HG03095 (cell line): ENCODE data around the gene DAB2IP.

Source experiments
- ATAC-seq: cut with Tn5 transposase; IDR thresholded peaks from one replicate; pipeline ENCODE4 v1.9.1; 2021; ENCODE audit warnings: moderate library complexity; ENCODE audit not compliant: unreplicated experiment

DAB2IP gene

DNA sequence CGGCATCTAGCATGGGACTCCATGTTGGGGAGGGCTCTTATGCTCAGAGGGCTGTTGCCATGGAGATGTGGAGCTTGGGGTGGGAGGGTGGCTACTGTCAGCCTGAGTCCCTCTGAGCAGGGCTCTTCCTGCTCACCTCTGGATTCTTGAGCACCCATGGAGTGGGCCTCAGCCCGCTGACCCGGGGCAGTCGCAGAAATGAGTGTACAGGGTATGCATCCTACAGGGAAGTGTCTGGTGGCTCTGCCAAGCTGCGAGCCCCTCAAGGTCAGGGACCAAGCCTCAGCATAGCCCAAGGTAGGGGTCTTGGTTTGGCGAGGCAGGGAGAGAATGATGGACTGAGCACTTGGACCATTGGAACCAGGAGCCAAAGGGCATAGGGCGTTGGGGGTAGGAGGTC is 104.1 kb downstream of the DAB2IP start:
- no peak for ATAC-seq

- ATAC-seq = no peak
Measured at GRCh38 chr9:121756474-121757280, 105.2 kb downstream of the DAB2IP start.

- ATAC-seq = no peak
Measured at GRCh38 chr9:121757281-121757585, 105.8 kb downstream of the DAB2IP start.

DNA sequence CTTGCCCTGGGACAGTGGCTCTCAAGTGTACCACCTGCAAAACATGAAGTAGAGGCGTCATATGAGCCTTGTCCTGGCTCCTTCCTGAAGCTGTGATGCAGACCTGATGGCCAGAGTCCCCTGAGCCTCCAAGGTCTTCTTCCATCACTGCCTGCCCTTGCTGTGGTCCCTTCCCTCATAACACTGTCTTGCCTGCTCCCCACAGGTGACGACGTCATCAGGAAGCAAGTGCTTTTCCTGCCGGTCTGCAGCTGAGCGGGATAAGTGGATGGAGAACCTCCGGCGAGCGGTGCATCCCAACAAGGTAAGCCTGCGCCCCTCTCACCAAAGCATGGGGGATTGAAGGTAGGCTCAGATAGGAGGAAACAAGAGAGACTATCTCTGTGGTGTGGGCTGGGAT is 107.3 kb downstream of the DAB2IP start:
- no peak for ATAC-seq

- ATAC-seq = no peak
Measured at GRCh38 chr9:121759996-121760395, 108.6 kb downstream of the DAB2IP start.

GRCh38 chr9:121760571-121760970 is 109.1 kb downstream of the DAB2IP start:
- ATAC-seq = no peak

GRCh38 chr9:121763131-121763530 is 111.7 kb downstream of the DAB2IP start:
- ATAC-seq = no peak

DNA sequence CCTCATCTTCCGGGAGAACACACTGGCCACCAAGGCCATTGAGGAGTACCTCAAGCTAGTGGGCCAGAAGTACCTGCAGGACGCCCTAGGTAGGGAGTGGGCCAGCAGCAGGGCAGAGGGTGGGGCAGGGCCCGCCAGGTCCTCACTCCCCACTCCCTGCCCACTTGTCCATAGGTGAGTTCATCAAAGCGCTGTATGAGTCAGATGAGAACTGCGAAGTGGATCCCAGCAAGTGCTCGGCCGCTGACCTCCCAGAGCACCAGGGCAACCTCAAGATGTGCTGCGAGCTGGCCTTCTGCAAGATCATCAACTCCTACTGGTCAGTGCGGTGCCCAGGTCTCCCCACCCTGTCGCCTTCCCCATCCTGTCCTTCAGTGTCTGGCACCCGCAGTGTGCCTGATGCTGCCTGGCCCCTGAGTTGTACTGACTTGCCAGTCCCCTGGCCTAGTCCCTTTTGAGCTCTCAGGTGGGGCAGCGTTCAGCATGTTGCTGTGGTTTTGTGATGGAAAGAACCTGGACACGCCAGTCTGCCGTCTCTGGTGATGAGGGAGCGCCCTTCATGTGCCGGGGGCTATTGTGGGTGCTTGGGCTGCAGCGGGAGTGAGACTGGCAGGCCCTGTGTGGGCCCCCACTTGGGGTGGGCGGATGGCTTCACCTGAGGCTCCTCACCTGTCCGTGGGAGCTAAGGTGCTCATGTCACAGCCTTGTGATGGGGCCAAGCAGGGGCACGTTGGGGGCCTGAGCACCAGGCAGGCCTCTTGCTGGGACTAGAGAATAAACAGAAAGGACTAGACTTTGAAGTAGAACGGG is 112.3 kb downstream of the DAB2IP start:
- no peak for ATAC-seq

DNA sequence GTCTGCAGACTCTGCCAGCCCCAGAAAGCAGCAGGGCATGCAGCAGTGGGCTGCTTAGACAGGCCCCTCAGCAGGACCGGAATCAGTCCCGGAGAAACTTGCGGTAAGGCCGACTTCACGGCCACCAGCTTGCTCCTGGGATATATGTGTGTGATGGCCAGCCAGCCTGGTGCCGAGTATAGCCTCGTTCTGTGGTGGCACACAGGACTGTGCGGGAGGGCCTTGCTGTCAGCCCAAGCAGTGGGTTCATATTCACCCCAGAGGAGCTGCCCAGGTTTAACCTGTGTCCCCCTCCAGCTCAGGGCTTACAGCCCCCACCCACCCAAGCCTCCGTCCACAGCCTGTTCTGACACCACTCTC is 112.9 kb downstream of the DAB2IP start:
- ATAC-seq = no peak

DNA sequence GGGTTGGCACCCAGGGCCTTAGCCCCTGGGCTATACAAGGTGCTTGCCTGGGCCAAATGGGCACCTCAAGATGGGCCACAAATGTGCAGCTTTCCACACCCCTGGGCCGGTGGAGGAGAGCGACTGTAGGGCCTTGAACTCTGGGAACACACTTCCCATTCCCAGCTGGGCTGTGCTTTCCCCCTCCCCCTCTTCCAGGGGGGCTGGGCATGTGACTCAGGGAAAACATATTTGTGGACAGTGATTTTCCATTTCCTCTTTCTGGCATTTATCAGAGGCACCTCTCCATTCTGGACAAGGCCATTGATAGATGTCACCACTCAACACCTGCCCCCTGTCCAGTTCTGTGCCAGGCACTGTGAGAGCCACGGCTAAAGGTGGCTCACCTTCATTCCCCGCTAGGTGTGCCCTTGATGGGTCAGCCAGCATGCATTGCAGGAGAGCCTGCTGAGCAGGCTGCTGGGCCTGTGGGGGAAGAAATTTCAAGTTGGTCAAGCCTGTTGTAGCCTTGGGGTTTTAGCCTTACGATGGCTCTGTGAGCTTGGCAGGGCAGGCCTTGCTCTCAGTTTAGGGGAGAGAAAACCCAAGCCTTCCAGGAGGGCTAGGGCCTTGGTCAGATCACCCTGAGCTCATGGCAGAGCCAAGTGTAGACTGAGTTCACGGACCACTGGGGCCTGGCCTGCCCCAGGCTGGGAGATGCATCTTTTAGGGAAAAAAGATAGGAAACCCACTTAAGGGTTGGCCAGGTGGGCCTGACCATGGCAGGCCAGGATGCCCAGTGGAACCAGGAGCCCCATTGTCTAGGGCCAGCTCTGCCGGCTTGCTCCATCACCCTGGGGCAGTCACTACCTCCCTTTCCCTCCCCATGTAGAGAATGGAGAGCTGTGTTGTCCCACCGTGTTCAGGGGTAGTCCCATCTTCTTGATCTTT is 113.9 kb downstream of the DAB2IP start:
- ATAC-seq = no peak

- no peak for ATAC-seq
Measured at GRCh38 chr9:121766081-121766683, 114.7 kb downstream of the DAB2IP start.

- ATAC-seq = no peak
Measured at GRCh38 chr9:121767171-121767769, 115.8 kb downstream of the DAB2IP start.

DNA sequence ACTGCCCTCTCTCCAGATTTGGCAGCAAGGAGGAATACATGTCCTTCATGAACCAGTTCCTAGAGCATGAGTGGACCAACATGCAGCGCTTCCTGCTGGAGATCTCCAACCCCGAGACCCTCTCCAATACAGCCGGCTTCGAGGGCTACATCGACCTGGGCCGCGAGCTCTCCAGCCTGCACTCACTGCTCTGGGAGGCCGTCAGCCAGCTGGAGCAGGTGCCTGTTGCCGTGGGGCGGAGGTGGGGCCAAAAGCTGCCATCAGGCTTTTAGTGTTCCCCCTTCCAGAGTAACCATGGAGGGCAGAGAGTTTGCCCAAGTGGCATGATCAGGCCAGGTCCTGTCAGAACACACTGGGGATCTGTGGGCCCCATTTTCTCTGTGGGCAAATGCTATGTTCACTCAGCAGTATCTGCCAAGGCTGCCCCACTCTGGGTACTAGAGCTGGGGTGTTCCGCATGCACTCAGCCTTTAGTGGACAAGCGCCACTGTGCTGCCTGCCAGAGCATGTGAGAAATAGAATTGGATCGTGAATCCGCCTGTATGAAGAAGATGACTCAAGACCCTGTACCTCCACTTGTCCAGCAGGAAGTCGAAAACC is 117.1 kb downstream of the DAB2IP start:
- ATAC-seq = no peak

GRCh38 chr9:121769939-121770338 is 118.5 kb downstream of the DAB2IP start:
- no peak for ATAC-seq

GRCh38 chr9:121770415-121771273 is 119.2 kb downstream of the DAB2IP start:
- no peak for ATAC-seq

- no peak for ATAC-seq
Measured at GRCh38 chr9:121771418-121771817, 120.0 kb downstream of the DAB2IP start.

DNA sequence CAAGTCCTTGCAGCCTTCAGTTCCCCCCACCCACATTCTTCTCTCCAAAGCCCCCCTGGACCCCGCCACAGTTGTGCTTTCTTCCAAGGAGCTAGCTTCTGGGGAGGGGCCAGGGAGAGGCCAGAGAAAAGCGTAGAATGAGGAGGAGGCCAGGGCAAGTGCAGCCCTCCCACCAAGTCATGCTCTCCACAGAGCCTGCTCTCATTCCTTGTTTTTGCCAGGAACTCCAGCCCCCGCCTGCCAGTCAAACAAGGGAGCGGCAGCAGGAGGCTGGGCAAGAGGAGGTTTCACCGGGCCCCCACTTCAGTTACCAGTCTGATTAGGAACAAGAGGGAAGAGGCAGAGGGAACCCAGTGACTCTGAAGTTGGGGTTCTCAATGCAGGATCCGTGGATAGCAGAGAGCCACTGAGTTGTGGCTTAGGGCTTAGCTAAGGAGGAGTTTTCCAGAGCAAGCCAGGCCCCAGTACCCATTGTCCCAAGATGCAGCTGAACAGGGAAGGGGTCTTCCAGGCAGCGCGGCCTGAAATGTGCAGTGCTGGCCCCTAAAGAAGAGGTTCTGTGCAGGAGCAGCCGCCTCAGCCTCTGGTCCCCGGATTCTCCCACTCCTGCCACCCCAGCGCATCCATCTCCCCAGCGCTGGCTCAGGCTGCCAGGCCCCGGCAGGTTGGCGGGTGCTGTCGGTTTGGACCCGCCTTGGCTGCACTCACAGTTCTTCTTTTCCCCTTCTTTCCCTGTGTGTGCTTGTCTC is 120.6 kb downstream of the DAB2IP start:
- no peak for ATAC-seq

GRCh38 chr9:121772600-121773285 is 121.3 kb downstream of the DAB2IP start:
- ATAC-seq = no peak
